ENCODE measurements around the gene HDAC8.

DNA sequence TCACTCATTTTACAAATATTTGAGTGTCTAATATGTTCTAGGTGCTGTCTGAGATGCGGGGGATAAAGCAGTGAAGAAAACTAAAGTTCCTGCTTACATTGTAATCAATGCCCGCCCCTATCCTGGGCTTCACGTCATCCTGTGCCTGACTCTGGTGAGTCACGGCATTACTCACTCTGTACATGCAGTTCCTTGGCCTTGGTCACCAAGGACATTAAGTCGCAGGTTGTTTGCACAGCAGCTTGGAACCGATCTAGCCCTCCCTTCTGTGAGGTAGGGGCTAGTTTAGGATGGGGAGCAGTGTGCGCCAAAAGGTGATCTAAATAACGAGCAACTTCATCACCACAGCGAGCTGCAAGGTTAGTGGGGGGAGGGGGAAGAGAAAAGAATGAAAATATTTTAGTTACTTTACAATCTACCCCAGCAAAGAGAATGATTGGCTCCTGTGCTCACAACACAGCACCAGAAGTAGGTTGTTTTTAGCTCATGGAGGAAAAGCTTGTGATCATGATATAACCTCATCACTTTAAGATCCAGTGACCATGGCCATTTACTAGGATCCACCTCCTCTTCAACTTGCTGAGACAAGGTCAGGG lies 48.0 kb upstream of the HDAC8 start:
- TF ChIP-seq BRD4 (IDR thresholded peaks at IDR 0.05) (no peak), RAD21 (CRISPR knock-in tag; conservative IDR thresholded peaks at IDR 0.05 in 1 of 2, IDR thresholded peaks at IDR 0.05 in 1 of 2) (no peak), GABPA (tag; conservative IDR thresholded peaks at IDR 0.05; ENCODE audit: low read depth) (no peak), HNRNPK (IDR thresholded peaks at IDR 0.05; ENCODE audit: low read depth, low read length, poor library complexity, severe bottlenecking) (no peak), POLR2A (conservative IDR thresholded peaks at IDR 0.05) (no peak), POLR2AphosphoS2 (IDR thresholded peaks at IDR 0.05; ENCODE audit: low read length) (no peak), MTF1 (CRISPR knock-in tag; IDR thresholded peaks at IDR 0.05; ENCODE audit: borderline replicate concordance) (no peak)
- TF ChIP-seq, protein P1, sequence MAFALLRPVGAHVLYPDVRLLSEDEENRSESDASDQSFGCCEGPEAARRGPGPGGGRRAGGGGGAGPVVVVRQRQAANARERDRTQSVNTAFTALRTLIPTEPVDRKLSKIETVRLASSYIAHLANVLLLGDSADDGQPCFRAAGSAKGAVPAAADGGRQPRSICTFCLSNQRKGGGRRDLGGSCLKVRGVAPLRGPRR (CRISPR knock-in tag; IDR thresholded peaks at IDR 0.05), result no peak
- TF ChIP-seq, protein P2, sequence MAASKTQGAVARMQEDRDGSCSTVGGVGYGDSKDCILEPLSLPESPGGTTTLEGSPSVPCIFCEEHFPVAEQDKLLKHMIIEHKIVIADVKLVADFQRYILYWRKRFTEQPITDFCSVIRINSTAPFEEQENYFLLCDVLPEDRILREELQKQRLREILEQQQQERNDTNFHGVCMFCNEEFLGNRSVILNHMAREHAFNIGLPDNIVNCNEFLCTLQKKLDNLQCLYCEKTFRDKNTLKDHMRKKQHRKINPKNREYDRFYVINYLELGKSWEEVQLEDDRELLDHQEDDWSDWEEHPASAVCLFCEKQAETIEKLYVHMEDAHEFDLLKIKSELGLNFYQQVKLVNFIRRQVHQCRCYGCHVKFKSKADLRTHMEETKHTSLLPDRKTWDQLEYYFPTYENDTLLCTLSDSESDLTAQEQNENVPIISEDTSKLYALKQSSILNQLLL (CRISPR knock-in tag; IDR thresholded peaks at IDR 0.05; ENCODE audit: borderline replicate concordance), result no peak
- TF ChIP-seq, protein P3, sequence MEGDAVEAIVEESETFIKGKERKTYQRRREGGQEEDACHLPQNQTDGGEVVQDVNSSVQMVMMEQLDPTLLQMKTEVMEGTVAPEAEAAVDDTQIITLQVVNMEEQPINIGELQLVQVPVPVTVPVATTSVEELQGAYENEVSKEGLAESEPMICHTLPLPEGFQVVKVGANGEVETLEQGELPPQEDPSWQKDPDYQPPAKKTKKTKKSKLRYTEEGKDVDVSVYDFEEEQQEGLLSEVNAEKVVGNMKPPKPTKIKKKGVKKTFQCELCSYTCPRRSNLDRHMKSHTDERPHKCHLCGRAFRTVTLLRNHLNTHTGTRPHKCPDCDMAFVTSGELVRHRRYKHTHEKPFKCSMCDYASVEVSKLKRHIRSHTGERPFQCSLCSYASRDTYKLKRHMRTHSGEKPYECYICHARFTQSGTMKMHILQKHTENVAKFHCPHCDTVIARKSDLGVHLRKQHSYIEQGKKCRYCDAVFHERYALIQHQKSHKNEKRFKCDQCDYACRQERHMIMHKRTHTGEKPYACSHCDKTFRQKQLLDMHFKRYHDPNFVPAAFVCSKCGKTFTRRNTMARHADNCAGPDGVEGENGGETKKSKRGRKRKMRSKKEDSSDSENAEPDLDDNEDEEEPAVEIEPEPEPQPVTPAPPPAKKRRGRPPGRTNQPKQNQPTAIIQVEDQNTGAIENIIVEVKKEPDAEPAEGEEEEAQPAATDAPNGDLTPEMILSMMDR (IDR thresholded peaks at IDR 0.05 in 2 of 3, conservative IDR thresholded peaks at IDR 0.05 in 1 of 3; ENCODE audit: insufficient read depth in 2 of 3, low read depth in 1 of 3, low read length in 3 of 3), result no peak
- TF ChIP-seq, protein P4, sequence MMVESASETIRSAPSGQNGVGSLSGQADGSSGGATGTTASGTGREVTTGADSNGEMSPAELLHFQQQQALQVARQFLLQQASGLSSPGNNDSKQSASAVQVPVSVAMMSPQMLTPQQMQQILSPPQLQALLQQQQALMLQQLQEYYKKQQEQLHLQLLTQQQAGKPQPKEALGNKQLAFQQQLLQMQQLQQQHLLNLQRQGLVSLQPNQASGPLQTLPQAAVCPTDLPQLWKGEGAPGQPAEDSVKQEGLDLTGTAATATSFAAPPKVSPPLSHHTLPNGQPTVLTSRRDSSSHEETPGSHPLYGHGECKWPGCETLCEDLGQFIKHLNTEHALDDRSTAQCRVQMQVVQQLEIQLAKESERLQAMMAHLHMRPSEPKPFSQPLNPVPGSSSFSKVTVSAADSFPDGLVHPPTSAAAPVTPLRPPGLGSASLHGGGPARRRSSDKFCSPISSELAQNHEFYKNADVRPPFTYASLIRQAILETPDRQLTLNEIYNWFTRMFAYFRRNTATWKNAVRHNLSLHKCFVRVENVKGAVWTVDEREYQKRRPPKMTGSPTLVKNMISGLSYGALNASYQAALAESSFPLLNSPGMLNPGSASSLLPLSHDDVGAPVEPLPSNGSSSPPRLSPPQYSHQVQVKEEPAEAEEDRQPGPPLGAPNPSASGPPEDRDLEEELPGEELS (CRISPR knock-in tag; IDR thresholded peaks at IDR 0.05; ENCODE audit: borderline replicate concordance), result no peak
